SU-DHL-6 (cell line): ENCODE data around the gene PNMT.

Source experiments
- H2AFZ ChIP-seq: fragments of 200-600 bp; sonication (generic); 2 replicates; pipeline ENCODE4 v1.6.1; 2014; ENCODE audit warnings: low read depth, mild to moderate bottlenecking, moderate library complexity, mixed read lengths, antibody characterized with exemption, low read length; ENCODE audit not compliant: severe bottlenecking
- H3F3A ChIP-seq: fragments of 200-600 bp; shearing (Covaris generic); 2 replicates; pipeline ENCODE4 v1.6.0; 2016; ENCODE audit warnings: antibody characterized with exemption, mild to moderate bottlenecking; ENCODE audit not compliant: insufficient read depth
- H3K27ac ChIP-seq: fragments of 200-600 bp; sonication (generic); 2 replicates; pipeline ENCODE4 v1.5.1; 2016; ENCODE audit warnings: low read depth, mild to moderate bottlenecking, low read length, moderate library complexity, mixed read lengths
- H3K27me3 ChIP-seq: fragments of 200-600 bp; sonication (generic), shearing (Covaris generic); 2 replicates; pipeline ENCODE4 v1.6.0; 2014; ENCODE audit warnings: mild to moderate bottlenecking, low read length
- H3K36me3 ChIP-seq: fragments of 200-600 bp; sonication (generic); 2 replicates; pipeline ENCODE4 v1.6.1; 2014; ENCODE audit warnings: mild to moderate bottlenecking, low read length, mixed read lengths
- H3K4me2 ChIP-seq: fragments of 300-600, 200-600 bp; shearing (Covaris generic), sonication (generic); 2 replicates; pipeline ENCODE4 v1.6.0; 2014; ENCODE audit warnings: low read length, low read depth, mild to moderate bottlenecking; ENCODE audit not compliant: poor library complexity, severe bottlenecking
- H3K4me3 ChIP-seq: fragments of 200-600 bp; sonication (generic); 2 replicates; pipeline ENCODE4 v1.5.1; 2014; ENCODE audit warnings: antibody characterized with exemption, low read length, mild to moderate bottlenecking, mixed read lengths; ENCODE audit not compliant: insufficient read depth, poor library complexity, severe bottlenecking
- H3K79me2 ChIP-seq: fragments of 200-600 bp; sonication (generic); 2 replicates; pipeline ENCODE4 v1.6.1; 2014; ENCODE audit warnings: mild to moderate bottlenecking, low read length, moderate library complexity; ENCODE audit not compliant: insufficient read depth
- H3K9ac ChIP-seq: fragments of 200-600 bp; sonication (generic); 2 replicates; pipeline ENCODE4 v1.7.0; 2014; ENCODE audit warnings: mild to moderate bottlenecking, low read length
- H3K9me2 ChIP-seq: fragments of 200-600 bp; sonication (generic); replicated peaks from 2 replicates; pipeline ENCODE4 v1.6.1; 2014; ENCODE audit warnings: low read length; ENCODE audit not compliant: insufficient read depth
- H3K9me3 ChIP-seq: fragments of 200-600 bp; sonication (generic); 2 replicates; pipeline ENCODE4 v1.6.1; 2014; ENCODE audit warnings: low read length, mixed read lengths; ENCODE audit not compliant: insufficient read depth
- H4K20me1 ChIP-seq: fragments of 200-600 bp; sonication (generic); 2 replicates; pipeline ENCODE4 v1.6.1; 2014; ENCODE audit warnings: low read depth, mild to moderate bottlenecking, antibody characterized with exemption, low read length, moderate library complexity, mixed read lengths
- CTCF ChIP-seq: fragments of 200-600 bp; sonication (generic); IDR thresholded peaks from one replicate; pipeline ENCODE4 v1.5.1; 2017; ENCODE audit warnings: antibody characterized with exemption, mild to moderate bottlenecking, low read length, moderate library complexity; ENCODE audit not compliant: insufficient read depth, poor library complexity, severe bottlenecking
- EZH2phosphoT487 ChIP-seq: fragments of 200-600 bp; sonication (generic), shearing (Covaris generic); conservative IDR thresholded peaks from 2 replicates; pipeline ENCODE4 v1.6.1; 2018; ENCODE audit warnings: mild to moderate bottlenecking, antibody characterized with exemption, low read length, moderate library complexity, mixed read lengths

The PNMT gene

GRCh38 chr17:39666601-39667261 is 1.5 kb upstream of the PNMT start:
- H3K4me2 ChIP-seq, result no peak overlapping the region
- H3K4me3 ChIP-seq, result no peak overlapping the region
- no peaks in the 10 kb centered on the region for H3K79me2 ChIP-seq
- H2AFZ ChIP-seq, result no peak overlapping the region
- H3K9me3 ChIP-seq, result no peaks in the 10 kb centered on the region
- no peaks in the 10 kb centered on the region for H3K36me3 ChIP-seq
- H3K27ac ChIP-seq, result no peak overlapping the region
- TF ChIP-seq EZH2phosphoT487 (no peak), CTCF (no peak)
- H3K9me2 ChIP-seq, result no peaks in the 10 kb centered on the region
- H3K9ac ChIP-seq, result no peak overlapping the region
- no peaks in the 10 kb centered on the region for H3K27me3 ChIP-seq
- H4K20me1 ChIP-seq, result no peaks in the 10 kb centered on the region
- H3F3A ChIP-seq, result no peaks in the 10 kb centered on the region

GRCh38 chr17:39667262-39667944 is 850 bp upstream of the PNMT start:
- no peak overlapping the region for H3K4me2 ChIP-seq

GRCh38 chr17:39669897-39670735 is 1.9 kb downstream of the PNMT start:
- H3F3A ChIP-seq, result no peaks in the 10 kb centered on the region
- no peak overlapping the region for H3K27ac ChIP-seq
- TF ChIP-seq CTCF (no peak), EZH2phosphoT487 (no peak)
- no peaks in the 10 kb centered on the region for H4K20me1 ChIP-seq
- H2AFZ ChIP-seq, result no peak overlapping the region
- H3K79me2 ChIP-seq, result no peaks in the 10 kb centered on the region
- H3K9me2 ChIP-seq, result no peaks in the 10 kb centered on the region
- no peak overlapping the region for H3K9ac ChIP-seq
- no peaks in the 10 kb centered on the region for H3K27me3 ChIP-seq
- H3K4me2 ChIP-seq, result no peak overlapping the region
- H3K36me3 ChIP-seq, result no peaks in the 10 kb centered on the region
- H3K9me3 ChIP-seq, result no peaks in the 10 kb centered on the region
- H3K4me3 ChIP-seq, result no peak overlapping the region

More at GRCh38 chr17:39667262-39667944, 850 bp upstream of the PNMT start:
- Histone ChIP-seq H4K20me1 (no peaks in the 10 kb centered on the region), H3K9me3 (no peaks in the 10 kb centered on the region), H2AFZ (no peak overlapping the region), H3K36me3 (no peaks in the 10 kb centered on the region), H3K27me3 (no peaks in the 10 kb centered on the region), H3K9ac (no peak overlapping the region), H3K27ac (no peak overlapping the region), H3K79me2 (no peaks in the 10 kb centered on the region), H3K4me3 (no peak overlapping the region), H3F3A (no peaks in the 10 kb centered on the region), H3K9me2 (no peaks in the 10 kb centered on the region)
- no peak for TF ChIP-seq EZH2phosphoT487
- no peak for TF ChIP-seq CTCF
